Body of pancreas (tissue), 4 donors: ENCODE data around the gene ZMYND11.

Source experiments
- POLR2A ChIP-seq, 3 donors: fragments of 450-650 bp; IDR thresholded peaks; one replicate each; pipeline ENCODE4 v1.6.1; 2016; ENCODE audit warnings: antibody characterized with exemption in 3 of 3, mild to moderate bottlenecking in 2 of 3
- TF ChIP-seq, protein P1 (sequence below), 7 experiments: fragments of 450-650 bp in 4 of 7; fragments of 200-600 bp in 3 of 7; sonication (generic) in 3 of 7; IDR thresholded peaks; one replicate each; pipeline ENCODE4 v1.5.1; 2016 to 2019; ENCODE audit warnings: antibody characterized with exemption in 7 of 7

DNA sequence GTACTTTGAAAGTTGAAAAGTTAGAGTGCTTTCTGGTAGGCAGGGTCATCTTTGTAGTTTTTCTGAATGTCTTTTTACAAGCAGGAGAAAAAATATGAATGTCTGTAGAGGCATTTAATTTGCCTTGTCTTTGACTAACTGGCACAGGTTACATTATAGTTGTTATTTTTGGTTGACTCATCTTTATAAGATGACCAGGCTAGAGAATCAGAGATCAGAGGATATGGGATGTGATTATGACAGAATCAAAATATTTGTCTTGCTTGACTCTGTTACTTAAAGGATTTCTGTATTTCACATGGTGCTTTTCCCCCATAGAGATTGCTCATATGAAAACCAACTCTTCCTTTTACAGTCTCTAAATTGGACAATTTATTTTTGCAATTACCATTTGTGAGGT is 2.4 kb downstream of the ZMYND11 start:
- TF ChIP-seq, protein P1, sequence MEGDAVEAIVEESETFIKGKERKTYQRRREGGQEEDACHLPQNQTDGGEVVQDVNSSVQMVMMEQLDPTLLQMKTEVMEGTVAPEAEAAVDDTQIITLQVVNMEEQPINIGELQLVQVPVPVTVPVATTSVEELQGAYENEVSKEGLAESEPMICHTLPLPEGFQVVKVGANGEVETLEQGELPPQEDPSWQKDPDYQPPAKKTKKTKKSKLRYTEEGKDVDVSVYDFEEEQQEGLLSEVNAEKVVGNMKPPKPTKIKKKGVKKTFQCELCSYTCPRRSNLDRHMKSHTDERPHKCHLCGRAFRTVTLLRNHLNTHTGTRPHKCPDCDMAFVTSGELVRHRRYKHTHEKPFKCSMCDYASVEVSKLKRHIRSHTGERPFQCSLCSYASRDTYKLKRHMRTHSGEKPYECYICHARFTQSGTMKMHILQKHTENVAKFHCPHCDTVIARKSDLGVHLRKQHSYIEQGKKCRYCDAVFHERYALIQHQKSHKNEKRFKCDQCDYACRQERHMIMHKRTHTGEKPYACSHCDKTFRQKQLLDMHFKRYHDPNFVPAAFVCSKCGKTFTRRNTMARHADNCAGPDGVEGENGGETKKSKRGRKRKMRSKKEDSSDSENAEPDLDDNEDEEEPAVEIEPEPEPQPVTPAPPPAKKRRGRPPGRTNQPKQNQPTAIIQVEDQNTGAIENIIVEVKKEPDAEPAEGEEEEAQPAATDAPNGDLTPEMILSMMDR (IDR thresholded peaks at IDR 0.05), result no peak
- no peak for TF ChIP-seq POLR2A (IDR thresholded peaks at IDR 0.05)
